Measurements from ENCODE around the gene MESP2.

GRCh38 chr15:89822951-89823711, 47.0 kb downstream of the MESP2 start:
- no peak for TF ChIP-seq POLR2A (IDR thresholded peaks at IDR 0.05)
- TF ChIP-seq, protein P1, sequence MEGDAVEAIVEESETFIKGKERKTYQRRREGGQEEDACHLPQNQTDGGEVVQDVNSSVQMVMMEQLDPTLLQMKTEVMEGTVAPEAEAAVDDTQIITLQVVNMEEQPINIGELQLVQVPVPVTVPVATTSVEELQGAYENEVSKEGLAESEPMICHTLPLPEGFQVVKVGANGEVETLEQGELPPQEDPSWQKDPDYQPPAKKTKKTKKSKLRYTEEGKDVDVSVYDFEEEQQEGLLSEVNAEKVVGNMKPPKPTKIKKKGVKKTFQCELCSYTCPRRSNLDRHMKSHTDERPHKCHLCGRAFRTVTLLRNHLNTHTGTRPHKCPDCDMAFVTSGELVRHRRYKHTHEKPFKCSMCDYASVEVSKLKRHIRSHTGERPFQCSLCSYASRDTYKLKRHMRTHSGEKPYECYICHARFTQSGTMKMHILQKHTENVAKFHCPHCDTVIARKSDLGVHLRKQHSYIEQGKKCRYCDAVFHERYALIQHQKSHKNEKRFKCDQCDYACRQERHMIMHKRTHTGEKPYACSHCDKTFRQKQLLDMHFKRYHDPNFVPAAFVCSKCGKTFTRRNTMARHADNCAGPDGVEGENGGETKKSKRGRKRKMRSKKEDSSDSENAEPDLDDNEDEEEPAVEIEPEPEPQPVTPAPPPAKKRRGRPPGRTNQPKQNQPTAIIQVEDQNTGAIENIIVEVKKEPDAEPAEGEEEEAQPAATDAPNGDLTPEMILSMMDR (IDR thresholded peaks at IDR 0.05) = no peak
